GM10266 (cell line): ENCODE measurements around the gene C2CD4B.

Experiments used
- DNase-seq: peaks from one replicate; pipeline ENCODE4 v3.0.0; 2012; ENCODE audit errors: extremely low spot score
- TF ChIP-seq, protein P1 (sequence below): IDR thresholded peaks from 2 replicates; pipeline ENCODE4 v1.5.1; 2012; ENCODE audit warnings: mild to moderate bottlenecking, low read depth; ENCODE audit not compliant: control insufficient read depth, insufficient read depth; ENCODE audit errors: missing control alignments

The C2CD4B gene

DNA sequence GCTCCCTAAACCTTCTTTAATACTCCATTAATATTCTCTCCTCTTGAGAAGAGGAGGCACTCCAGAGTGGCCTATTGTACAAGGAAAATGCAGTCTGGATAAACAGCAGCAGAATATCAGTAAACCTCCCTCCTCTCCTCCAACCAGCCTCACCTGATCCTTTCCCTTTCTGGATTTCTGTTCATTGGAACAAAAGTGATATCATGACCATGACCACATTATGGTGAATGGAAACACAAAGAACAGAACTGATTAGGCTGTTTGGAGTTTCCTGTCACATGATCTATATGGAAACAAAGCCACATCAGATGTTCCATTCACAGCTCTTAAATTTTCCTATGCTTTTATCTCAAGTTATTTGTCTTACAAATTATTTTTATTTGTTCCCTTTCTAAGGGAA, 14.6 kb downstream of the C2CD4B start:
- no peak for DNase-seq
- TF ChIP-seq, protein P1, sequence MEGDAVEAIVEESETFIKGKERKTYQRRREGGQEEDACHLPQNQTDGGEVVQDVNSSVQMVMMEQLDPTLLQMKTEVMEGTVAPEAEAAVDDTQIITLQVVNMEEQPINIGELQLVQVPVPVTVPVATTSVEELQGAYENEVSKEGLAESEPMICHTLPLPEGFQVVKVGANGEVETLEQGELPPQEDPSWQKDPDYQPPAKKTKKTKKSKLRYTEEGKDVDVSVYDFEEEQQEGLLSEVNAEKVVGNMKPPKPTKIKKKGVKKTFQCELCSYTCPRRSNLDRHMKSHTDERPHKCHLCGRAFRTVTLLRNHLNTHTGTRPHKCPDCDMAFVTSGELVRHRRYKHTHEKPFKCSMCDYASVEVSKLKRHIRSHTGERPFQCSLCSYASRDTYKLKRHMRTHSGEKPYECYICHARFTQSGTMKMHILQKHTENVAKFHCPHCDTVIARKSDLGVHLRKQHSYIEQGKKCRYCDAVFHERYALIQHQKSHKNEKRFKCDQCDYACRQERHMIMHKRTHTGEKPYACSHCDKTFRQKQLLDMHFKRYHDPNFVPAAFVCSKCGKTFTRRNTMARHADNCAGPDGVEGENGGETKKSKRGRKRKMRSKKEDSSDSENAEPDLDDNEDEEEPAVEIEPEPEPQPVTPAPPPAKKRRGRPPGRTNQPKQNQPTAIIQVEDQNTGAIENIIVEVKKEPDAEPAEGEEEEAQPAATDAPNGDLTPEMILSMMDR, result no peak

DNA sequence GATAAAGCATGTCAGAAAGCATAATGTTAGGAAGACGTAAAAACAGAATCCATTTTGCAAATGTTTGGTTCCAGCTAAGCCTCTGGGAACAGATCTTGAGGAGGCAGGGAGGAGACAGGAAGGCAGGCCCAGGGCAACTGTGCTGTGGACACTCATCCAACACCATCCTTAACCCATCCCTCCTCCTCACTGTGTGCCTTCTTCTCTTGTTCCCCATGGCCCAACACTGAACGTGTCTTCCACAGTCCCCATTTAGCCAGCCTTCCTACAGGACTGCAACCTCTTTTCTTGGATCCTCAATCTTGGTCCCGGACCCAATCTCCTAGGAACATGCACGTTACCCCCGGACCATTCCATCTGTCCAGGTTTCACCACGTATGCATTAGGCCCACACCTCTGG, 15.4 kb downstream of the C2CD4B start:
- TF ChIP-seq, protein P1, result no peak
- DNase-seq, result no peak

DNA sequence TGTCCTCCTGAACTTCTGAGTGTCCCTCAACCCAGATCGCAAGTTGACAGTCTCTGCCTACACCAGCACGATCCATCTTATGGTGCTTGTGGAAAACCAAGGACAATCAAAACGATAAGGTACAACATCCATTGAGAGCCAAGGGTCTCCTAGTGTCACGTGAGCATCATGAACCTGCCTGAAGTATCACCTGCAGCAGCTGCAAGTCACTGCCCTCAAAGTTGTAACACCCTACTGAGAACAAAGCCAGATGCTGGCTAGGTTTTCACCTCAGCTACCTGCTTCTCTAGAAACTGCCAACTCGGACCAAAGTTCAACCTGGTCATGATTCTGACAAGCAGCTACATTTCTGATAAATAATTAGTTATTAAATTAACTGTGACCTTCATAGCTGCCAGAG, 17.5 kb downstream of the C2CD4B start:
- no peak for DNase-seq
- TF ChIP-seq, protein P1, result no peak

DNA sequence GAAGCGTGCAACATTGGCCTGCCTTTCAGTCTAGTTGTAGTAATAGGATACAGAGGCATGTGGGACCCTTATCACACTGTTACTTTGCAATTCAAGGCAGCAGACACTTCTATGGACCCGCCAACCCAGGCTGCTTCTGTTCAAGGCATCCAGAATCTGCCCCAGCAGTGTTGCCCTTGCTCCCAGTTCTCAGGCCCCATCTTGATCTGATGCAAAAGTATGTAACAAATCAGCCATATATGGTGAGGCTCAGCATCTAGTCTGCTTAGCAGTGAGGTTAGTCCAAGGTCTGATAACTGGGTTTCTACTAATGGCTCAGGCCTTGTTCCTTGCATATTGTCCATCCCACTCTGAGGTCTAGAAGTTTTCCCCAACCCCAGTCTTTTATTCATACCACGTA, 17.9 kb downstream of the C2CD4B start:
- no peak for DNase-seq
- TF ChIP-seq, protein P1, result no peak

DNA sequence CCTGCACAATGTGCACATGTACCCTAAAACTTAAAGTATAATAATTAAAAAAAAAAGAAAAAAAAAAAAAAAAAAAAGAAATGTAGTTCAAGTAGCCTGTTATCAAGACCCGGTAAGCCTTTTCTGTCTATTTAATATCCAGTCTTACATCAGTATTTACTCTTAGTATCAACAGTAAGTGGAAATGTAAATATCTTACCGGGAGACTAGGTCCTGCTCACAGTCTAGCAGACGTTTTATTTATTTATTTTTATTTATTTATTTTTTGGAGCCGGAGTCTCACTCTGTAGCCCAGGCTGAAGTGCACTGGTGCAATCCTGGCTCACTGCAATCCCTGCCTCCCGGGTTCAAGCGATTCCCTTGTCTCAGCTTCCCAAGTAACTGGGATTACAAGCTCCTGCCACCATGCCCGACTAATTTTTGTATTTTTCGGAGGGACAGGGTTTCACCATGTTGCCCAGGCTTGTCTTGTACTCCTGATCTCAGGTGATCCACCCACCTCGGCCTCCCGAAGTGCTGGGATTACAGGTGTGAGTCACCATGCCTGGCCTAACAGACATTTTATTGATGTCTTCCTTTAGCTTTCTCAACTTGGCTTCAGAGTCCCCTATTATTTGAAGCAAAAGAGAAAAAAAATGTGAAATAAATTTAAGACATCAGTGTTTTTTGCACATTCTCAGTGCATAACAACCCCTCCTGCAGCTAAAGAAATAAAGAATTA, 19.9 kb downstream of the C2CD4B start:
- DNase-seq, result no peak
- TF ChIP-seq, protein P1, result no peak

DNA sequence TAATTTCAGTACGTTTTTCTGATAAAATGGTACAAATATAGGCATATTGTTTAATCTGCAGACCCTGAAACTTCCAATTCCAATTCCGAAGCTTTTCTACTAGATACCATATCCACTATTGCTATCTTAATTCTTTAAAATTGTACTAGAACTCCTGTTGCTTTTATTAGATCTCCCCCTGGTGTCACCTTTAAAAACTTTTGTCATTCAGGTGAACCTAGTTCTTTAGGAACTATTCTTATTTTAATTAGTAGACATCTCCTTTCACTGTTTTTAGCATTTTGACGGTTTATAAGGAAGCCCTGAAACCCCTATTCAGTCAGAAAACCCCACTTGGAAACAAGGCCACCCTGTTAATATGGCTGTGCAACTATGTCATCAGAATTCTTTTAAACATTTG, 22.3 kb downstream of the C2CD4B start:
- TF ChIP-seq, protein P1, result no peak
- DNase-seq, result no peak
